Transverse colon (tissue), 4 donors: ENCODE data around the gene ALDH1A1. TPM values are rescaled to one million over a fixed set of nuclear protein-coding genes. Genes with fewer than 3 reads are reported as not detected.

Source experiments
- DNase-seq: peaks from one replicate; pipeline ENCODE4 v3.0.0-alpha.2; 2019
- H3K27ac ChIP-seq, 4 donors: fragments of 200-600 bp; sonication (generic); 2 replicates each; pipeline ENCODE4 v1.5.1; 2016 to 2018; ENCODE audit warnings: inconsistent platforms in 4 of 4
- H3K27me3 ChIP-seq: fragments of 200-600 bp; sonication (generic); 2 replicates; pipeline ENCODE4 v1.5.1; 2017; ENCODE audit warnings: inconsistent platforms
- H3K36me3 ChIP-seq, 4 donors: fragments of 200-600 bp; sonication (generic); 2 replicates each; pipeline ENCODE4 v1.5.1; 2017 to 2019; ENCODE audit warnings: inconsistent platforms in 4 of 4
- H3K4me1 ChIP-seq, 4 donors: fragments of 200-600 bp; sonication (generic); 2 replicates each; pipeline ENCODE4 v1.5.1; 2017 to 2020; ENCODE audit warnings: inconsistent platforms in 4 of 4
- H3K4me3 ChIP-seq, 4 donors: fragments of 200-600 bp; sonication (generic); 1 replicate in 1 of 4; 2 replicates in 3 of 4; pipeline versions ENCODE4 v1.5.1 to v1.6.1; 2017 to 2019; ENCODE audit warnings: inconsistent platforms in 4 of 4
- H3K9me3 ChIP-seq, 2 donors: fragments of 200-600 bp; sonication (generic); 2 replicates each; pipeline ENCODE4 v1.5.1; 2017 to 2019; ENCODE audit warnings: inconsistent platforms in 2 of 2
- EP300 ChIP-seq: sonication (generic); formaldehyde crosslinking; IDR thresholded peaks from one replicate; pipeline ENCODE4 v1.6.1; 2017; ENCODE audit warnings: antibody characterized with exemption, low read depth
- POLR2A ChIP-seq: fragments of 450-650 bp; IDR thresholded peaks from one replicate; pipeline ENCODE4 v1.6.1; 2016; ENCODE audit warnings: antibody characterized with exemption, mild to moderate bottlenecking, moderate library complexity
- POLR2AphosphoS5 ChIP-seq, 3 donors: sonication (generic); formaldehyde crosslinking; IDR thresholded peaks; one replicate each; pipeline ENCODE4 v1.6.1; 2016; ENCODE audit warnings: antibody characterized with exemption in 3 of 3
- WGBS, 2 donors: methylation state at CpG; one replicate each; pipeline ENCODE4 v1.1.5; 2018; ENCODE audit warnings: low coverage in 1 of 2; 5-methylcytosine and 5-hydroxymethylcytosine counted together
- in situ Hi-C, 4 donors: fragments of 200-750 bp; cut with MboI; loops; one replicate each; pipeline versions ENCODE4 v1.15.0 to v1.15.1; 2017; ENCODE audit warnings: low sequenced_read_pairs in 3 of 4, low pct_ligation_motif_present in 1 of 4, low pct_unique_long_range_greater_than_20kb in 1 of 4
- intact Hi-C: fragments of 100-400 bp; cut with DNase I; formaldehyde crosslinking; loops from one replicate; pipeline ENCODE4 v1.15.1; 2023; ENCODE audit warnings: low total_unique reads
- total RNA-seq, 4 donors: library from RNA; depleted of rRNA; stranded (reverse); fragments of >200 nt; gene quantifications; one replicate each; pipeline ENCODE4 v1.1.0, GENCODE V29; 2016
- TF ChIP-seq, protein P1 (sequence below), 5 experiments: fragments of 200-600 bp in 3 of 5; fragments of 450-650 bp in 2 of 5; sonication (generic) in 3 of 5; IDR thresholded peaks; 1 replicate in 2 of 5; 2 replicates in 3 of 5; pipeline ENCODE4 v1.5.1; 2016 to 2017; ENCODE audit warnings: antibody characterized with exemption in 5 of 5, inconsistent platforms in 3 of 5, mild to moderate bottlenecking in 2 of 5, moderate library complexity in 1 of 5

Gene ALDH1A1
- total RNA-seq, 4 donors from 2014 or later, result 76.3 to 566 (median 288) TPM

DNA sequence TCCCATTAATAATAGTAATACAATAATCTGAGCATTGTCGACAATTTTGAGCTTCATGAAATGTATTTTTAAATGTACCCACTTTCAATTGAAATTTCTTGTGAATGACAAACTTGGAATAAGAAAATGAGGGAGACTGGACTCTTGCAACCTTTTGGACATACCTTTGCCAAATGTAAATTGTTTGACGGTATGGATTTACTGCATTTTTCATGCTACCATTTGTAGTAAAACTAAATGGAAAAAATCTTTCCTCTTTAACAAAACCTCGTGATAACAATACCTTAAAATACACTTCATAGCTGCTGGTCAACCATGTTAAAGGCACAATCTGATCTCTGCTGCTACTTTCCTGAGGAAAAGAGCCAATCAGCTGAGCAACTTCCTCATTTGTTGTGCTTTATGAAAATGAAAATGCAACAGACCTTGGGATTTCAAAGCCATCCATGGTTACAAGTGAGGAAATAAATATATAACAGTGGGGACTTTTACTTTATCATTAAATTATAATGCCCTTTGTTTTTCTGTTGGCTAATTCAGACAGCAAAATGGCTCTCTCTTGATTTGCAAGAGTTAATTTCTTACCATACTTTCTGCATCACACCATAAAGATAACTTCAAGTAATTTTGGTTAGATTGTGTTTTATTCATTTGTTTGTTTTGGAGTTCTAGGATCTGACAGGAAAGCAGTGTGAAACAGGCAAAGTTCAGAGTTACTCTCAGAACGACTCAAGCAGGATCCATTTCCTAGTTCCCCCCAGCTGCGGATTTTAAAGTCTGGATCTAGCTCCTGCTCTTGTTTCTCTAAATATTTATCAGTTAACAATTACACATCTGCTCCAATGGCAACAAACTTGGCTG lies 1.1 kb downstream of the ALDH1A1 start:
- Histone ChIP-seq H3K36me3 (no peaks in the 10 kb centered on the region), H3K9me3 (no peaks in the 10 kb centered on the region), H3K4me1 (peaks cover 11 to 74% (median 47%) of the 10 kb centered on the region in 4 donors), H3K27ac (peak overlapping the region; percentile 69 to 85 (median 83)), H3K27me3 (no peaks in the 10 kb centered on the region), H3K4me3 (peak overlapping the region; percentile 27 to 57 (median 40))
- WGBS, 2 donors, result 8 to 10% methylated on average over 4 to 5 of the region's 5 CpGs
- no peak for TF ChIP-seq POLR2A
- TF ChIP-seq, protein P1, sequence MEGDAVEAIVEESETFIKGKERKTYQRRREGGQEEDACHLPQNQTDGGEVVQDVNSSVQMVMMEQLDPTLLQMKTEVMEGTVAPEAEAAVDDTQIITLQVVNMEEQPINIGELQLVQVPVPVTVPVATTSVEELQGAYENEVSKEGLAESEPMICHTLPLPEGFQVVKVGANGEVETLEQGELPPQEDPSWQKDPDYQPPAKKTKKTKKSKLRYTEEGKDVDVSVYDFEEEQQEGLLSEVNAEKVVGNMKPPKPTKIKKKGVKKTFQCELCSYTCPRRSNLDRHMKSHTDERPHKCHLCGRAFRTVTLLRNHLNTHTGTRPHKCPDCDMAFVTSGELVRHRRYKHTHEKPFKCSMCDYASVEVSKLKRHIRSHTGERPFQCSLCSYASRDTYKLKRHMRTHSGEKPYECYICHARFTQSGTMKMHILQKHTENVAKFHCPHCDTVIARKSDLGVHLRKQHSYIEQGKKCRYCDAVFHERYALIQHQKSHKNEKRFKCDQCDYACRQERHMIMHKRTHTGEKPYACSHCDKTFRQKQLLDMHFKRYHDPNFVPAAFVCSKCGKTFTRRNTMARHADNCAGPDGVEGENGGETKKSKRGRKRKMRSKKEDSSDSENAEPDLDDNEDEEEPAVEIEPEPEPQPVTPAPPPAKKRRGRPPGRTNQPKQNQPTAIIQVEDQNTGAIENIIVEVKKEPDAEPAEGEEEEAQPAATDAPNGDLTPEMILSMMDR (IDR thresholded peaks at IDR 0.05), result no peak
- in situ Hi-C loops (no loop called here), intact Hi-C loops (no loop called here)
- DNase-seq, result no peak

DNA sequence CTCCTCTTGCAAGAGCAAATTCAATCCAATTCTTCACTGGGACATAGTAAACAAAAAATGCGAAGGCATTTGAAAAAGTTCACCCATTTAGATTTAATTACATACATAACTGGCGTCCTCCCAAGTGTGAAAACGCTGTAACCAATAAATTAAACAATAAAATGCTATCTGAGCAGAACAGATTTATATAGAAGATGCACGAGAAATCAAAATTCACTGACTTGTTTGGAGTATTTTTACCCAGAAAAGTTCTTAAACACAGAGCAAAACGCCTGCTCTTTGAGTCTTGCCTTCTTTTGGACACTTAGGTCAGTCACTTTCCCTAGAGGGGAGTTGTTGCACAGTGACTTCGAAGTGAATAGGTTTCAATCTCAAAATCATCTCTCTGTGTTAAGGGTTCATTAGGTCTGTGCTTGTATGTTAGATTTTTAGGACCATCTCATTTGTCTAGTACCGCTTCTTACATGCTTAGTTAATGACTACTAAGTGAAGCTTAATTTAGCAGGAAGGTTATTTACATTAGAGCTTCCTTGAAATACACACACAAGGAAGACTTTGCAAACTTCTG lies 1.9 kb downstream of the ALDH1A1 start:
- DNase-seq, result no peak
- H3K27me3 ChIP-seq, result no peaks in the 10 kb centered on the region

DNA sequence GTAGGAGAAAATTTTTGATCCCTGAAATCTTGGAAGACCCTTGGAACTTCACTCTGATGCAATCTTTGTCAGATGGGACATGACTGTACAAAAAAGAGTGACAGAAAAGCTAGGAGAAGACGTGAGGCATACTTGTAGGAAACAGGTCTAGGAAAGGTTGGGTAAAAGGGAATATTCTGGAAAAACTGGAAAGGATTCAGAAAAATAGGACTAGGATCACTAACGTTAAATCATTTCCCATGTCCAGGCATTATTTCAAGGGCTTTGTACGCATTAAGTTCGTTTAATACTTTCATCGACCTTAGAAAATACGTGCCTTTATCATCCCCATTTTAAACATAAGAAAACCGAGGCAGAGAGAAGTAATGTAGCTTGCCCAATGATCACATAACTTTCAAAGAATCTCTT lies 2.9 kb downstream of the ALDH1A1 start:
- in situ Hi-C loops, result no loop called here
- TF ChIP-seq EP300, result no peak
- no peak for TF ChIP-seq POLR2A
- no peak for TF ChIP-seq POLR2AphosphoS5 (IDR thresholded peaks at IDR 0.05)
- TF ChIP-seq, protein P1 (IDR thresholded peaks at IDR 0.05), result no peak
- H3K27me3 ChIP-seq, result no peaks in the 10 kb centered on the region
- H3K27ac ChIP-seq, result peak overlapping the region; percentile 69 to 85 (median 83)
- H3K4me3 ChIP-seq, result peak overlapping the region in 3 of 4 donors; percentile 35 to 57 (median 45)
- intact Hi-C loops, result no loop called here
- peaks cover 8 to 63% (median 42%) of the 10 kb centered on the region in 4 donors for H3K4me1 ChIP-seq
- H3K9me3 ChIP-seq, result no peaks in the 10 kb centered on the region
- DNase-seq, result no peak
- H3K36me3 ChIP-seq, result no peaks in the 10 kb centered on the region
- 70 to 72% methylated on average over 7 of the region's 7 CpGs for WGBS, 2 donors

More for the DNA sequence above, 1.9 kb downstream of the ALDH1A1 start:
- H3K27ac ChIP-seq, result peak overlapping the region; percentile 69 to 85 (median 83)
- TF ChIP-seq, protein P1 (IDR thresholded peaks at IDR 0.05), result no peak
- TF ChIP-seq POLR2AphosphoS5 (IDR thresholded peaks at IDR 0.05) (no peak), EP300 (no peak), POLR2A (no peak)
- in situ Hi-C loops (no loop called here), intact Hi-C loops (no loop called here)
- WGBS, 2 donors, result 8 to 12% methylated on average over 7 of the region's 7 CpGs
- H3K4me1 ChIP-seq, result peaks cover 11 to 73% (median 47%) of the 10 kb centered on the region in 4 donors
- H3K4me3 ChIP-seq, result peak overlapping the region in 3 of 4 donors; percentile 35 to 57 (median 45)
- no peaks in the 10 kb centered on the region for H3K9me3 ChIP-seq
- H3K36me3 ChIP-seq, result no peaks in the 10 kb centered on the region

DNA sequence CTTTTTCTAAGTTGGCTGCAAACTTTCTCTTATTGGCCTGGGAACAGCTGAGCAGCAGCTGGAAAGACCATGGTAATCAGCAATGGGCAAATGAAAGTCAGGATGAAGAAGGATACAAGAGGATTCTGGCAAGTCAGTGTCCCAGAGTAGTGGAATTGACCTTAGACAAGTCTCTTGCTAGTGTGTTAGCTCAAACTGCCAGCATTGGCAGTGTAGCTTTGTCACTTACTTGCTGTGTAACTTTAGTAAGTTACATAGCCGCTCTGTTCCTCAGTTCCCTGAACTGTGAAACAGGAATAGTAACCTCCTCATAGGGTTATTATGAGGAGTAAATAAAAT lies 3.6 kb downstream of the ALDH1A1 start:
- DNase-seq, result no peak
- peak overlapping the region; percentile 69 to 85 (median 83) for H3K27ac ChIP-seq
- H3K9me3 ChIP-seq, result no peaks in the 10 kb centered on the region
- 75% methylated on average over 1 of the region's 1 CpG; no CpG with 5 or more reads in 1 of the 2 donors for WGBS, 2 donors
- no peaks in the 10 kb centered on the region for H3K27me3 ChIP-seq
- intact Hi-C loops (no loop called here), in situ Hi-C loops (no loop called here)
- H3K4me3 ChIP-seq, result peak overlapping the region in 2 of 4 donors; percentile 14 to 21
- TF ChIP-seq POLR2AphosphoS5 (IDR thresholded peaks at IDR 0.05) (no peak), EP300 (no peak), POLR2A (no peak)
- TF ChIP-seq, protein P1 (IDR thresholded peaks at IDR 0.05), result no peak
- peaks cover 3 to 58% (median 38%) of the 10 kb centered on the region in 4 donors for H3K4me1 ChIP-seq
- no peaks in the 10 kb centered on the region for H3K36me3 ChIP-seq
